Common myeloid progenitor, CD34-positive (primary cell): ENCODE results near the gene MAPT.
"Not testable (repeated sequence)": the region's sequence is repeated elsewhere in the genome, so short reads cannot be mapped to it uniquely, and the experiment has no call there.

ENCODE experiments used
- CTCF ChIA-PET: fragments of 350-600 bp; sonication (Branson Sonifier 250); formaldehyde crosslinking; loops from one replicate; lab custom pipeline; 2021; ENCODE audit warnings: antibody characterized with exemption; lab: Charles Lee
- POLR2A ChIA-PET: fragments of 350-600 bp; sonication (Branson Sonifier 250); formaldehyde crosslinking; loops from one replicate; lab custom pipeline; 2021; ENCODE audit warnings: antibody characterized with exemption; lab: Charles Lee
- DNase-seq, 3 donors: peaks; one replicate each; pipeline versions ENCODE4 v3.0.0 to v3.0.0-alpha.2; 2013
- H3K27ac ChIP-seq, 2 experiments: 1 replicate in 1 of 2; 2 replicates in 1 of 2; pipeline ENCODE4 v1.7.0; 2013; ENCODE audit warnings: inconsistent platforms in 2 of 2, low read length in 2 of 2, mild to moderate bottlenecking in 2 of 2, low read depth in 1 of 2, moderate library complexity in 1 of 2; ENCODE audit not compliant: severe bottlenecking in 2 of 2, insufficient read depth in 1 of 2, poor library complexity in 1 of 2
- H3K27me3 ChIP-seq, 5 experiments: replicated peaks in 2 of 5; 1 replicate in 3 of 5; 2 replicates in 2 of 5; pipeline versions ENCODE4 v1.6.1 to v1.7.0; 2013; ENCODE audit warnings: low read length in 4 of 5, mild to moderate bottlenecking in 2 of 5, moderate library complexity in 2 of 5, inconsistent platforms in 1 of 5; ENCODE audit not compliant: insufficient read depth in 5 of 5, control insufficient read depth in 4 of 5
- H3K36me3 ChIP-seq, 4 experiments: 1 replicate in 2 of 4; 2 replicates in 2 of 4; pipeline versions ENCODE4 v1.6.1 to v1.7.0; 2013; ENCODE audit warnings: low read length in 3 of 4, control low read depth in 1 of 4, mild to moderate bottlenecking in 1 of 4; ENCODE audit not compliant: control insufficient read depth in 4 of 4, insufficient read depth in 4 of 4
- H3K4me1 ChIP-seq, 4 experiments: 1 replicate in 3 of 4; 2 replicates in 1 of 4; pipeline versions ENCODE4 v1.6.1 to v1.7.1; 2013; ENCODE audit warnings: low read length in 3 of 4, mild to moderate bottlenecking in 3 of 4, control low read depth in 1 of 4, inconsistent platforms in 1 of 4, moderate library complexity in 1 of 4; ENCODE audit not compliant: control insufficient read depth in 4 of 4, insufficient read depth in 4 of 4; ENCODE audit errors: control extremely low read depth in 1 of 4
- H3K4me3 ChIP-seq, 7 experiments: 1 replicate in 4 of 7; 2 replicates in 3 of 7; pipeline versions ENCODE4 v1.5.1 to v1.7.0; 2013; ENCODE audit warnings: mild to moderate bottlenecking in 7 of 7, low read length in 6 of 7, moderate library complexity in 6 of 7, inconsistent platforms in 2 of 7, low read depth in 2 of 7, control low read depth in 1 of 7; ENCODE audit not compliant: insufficient read depth in 4 of 7, control insufficient read depth in 1 of 7; ENCODE audit errors: extremely low read depth in 1 of 7
- H3K9me3 ChIP-seq, 5 experiments: 1 replicate in 4 of 5; 2 replicates in 1 of 5; pipeline versions ENCODE4 v1.6.1 to v1.7.1; 2013; ENCODE audit warnings: low read length in 4 of 5, mild to moderate bottlenecking in 2 of 5, inconsistent platforms in 1 of 5, low read depth in 1 of 5, moderate library complexity in 1 of 5; ENCODE audit not compliant: control insufficient read depth in 4 of 5, insufficient read depth in 2 of 5; ENCODE audit errors: control extremely low read depth in 1 of 5
- WGBS: methylation state at CpG from one replicate; pipeline ENCODE4 v1.1.5; 2013; ENCODE audit not compliant: insufficient coverage; 5-methylcytosine and 5-hydroxymethylcytosine counted together

Gene MAPT

GRCh38 chr17:45913030-45913429, 18.7 kb downstream of the MAPT start:
- DNase-seq, H3K4me1 ChIP-seq, H3K4me3 ChIP-seq, CTCF ChIA-PET, POLR2A ChIA-PET, H3K27ac ChIP-seq, H3K9me3 ChIP-seq, H3K27me3 ChIP-seq, H3K36me3 ChIP-seq: not testable (repeated sequence)
- WGBS = 88% methylated on average over 3 of the region's 5 CpGs

GRCh38 chr17:45914047-45914717, 19.8 kb downstream of the MAPT start:
- Histone ChIP-seq H3K36me3 (no peaks in the 10 kb centered on the region), H3K9me3 (peaks cover 0 to 6% (median 3%) of the 10 kb centered on the region in 5 experiments), H3K27me3 (peaks cover 0 to 4% (median 0%) of the 10 kb centered on the region in 5 experiments), H3K27ac (no peak overlapping the region), H3K4me1 (no peaks in the 10 kb centered on the region), H3K4me3 (no peak overlapping the region)
- ChIA-PET POLR2A (no interaction called here), CTCF (no interaction called here)
- DNase-seq = no peak
- 88% methylated on average over 9 of the region's 10 CpGs for WGBS

- H3K4me1 ChIP-seq = no peaks in the 10 kb centered on the region
- peaks cover 0 to 2% (median 0%) of the 10 kb centered on the region in 5 experiments for H3K27me3 ChIP-seq
- no peak overlapping the region for H3K27ac ChIP-seq
- H3K4me3 ChIP-seq = no peak overlapping the region
- no peaks in the 10 kb centered on the region for H3K36me3 ChIP-seq
- no peak for DNase-seq
- peaks cover 0 to 6% (median 3%) of the 10 kb centered on the region in 5 experiments for H3K9me3 ChIP-seq
- CTCF ChIA-PET = no interaction called here
- POLR2A ChIA-PET = no interaction called here
- 83% methylated on average over 3 of the region's 4 CpGs for WGBS
Measured at GRCh38 chr17:45915263-45915662, 20.9 kb downstream of the MAPT start.

GRCh38 chr17:45917081-45917480, 22.7 kb downstream of the MAPT start:
- Histone ChIP-seq H3K27me3 (peaks cover 0 to 2% (median 2%) of the 10 kb centered on the region in 5 experiments), H3K36me3 (no peaks in the 10 kb centered on the region), H3K9me3 (peaks cover 0 to 6% (median 3%) of the 10 kb centered on the region in 5 experiments), H3K4me1 (no peaks in the 10 kb centered on the region), H3K27ac (no peak overlapping the region), H3K4me3 (no peak overlapping the region)
- CTCF ChIA-PET = no interaction called here
- WGBS = 78% methylated on average over 7 of the region's 7 CpGs
- DNase-seq = no peak
- POLR2A ChIA-PET = no interaction called here

GRCh38 chr17:45918241-45918745, 23.9 kb downstream of the MAPT start:
- no peak overlapping the region for H3K4me3 ChIP-seq
- H3K4me1 ChIP-seq = no peaks in the 10 kb centered on the region
- peaks cover 0 to 2% (median 0%) of the 10 kb centered on the region in 5 experiments for H3K9me3 ChIP-seq
- no peak for DNase-seq
- 100% methylated on average over 1 of the region's 2 CpGs for WGBS
- peaks cover 0 to 2% (median 2%) of the 10 kb centered on the region in 5 experiments for H3K27me3 ChIP-seq
- ChIA-PET POLR2A (interaction anchor here (0.6 kb wide), 1 partner anchor 115 kb away, joined by 3 read pairs; no protein-coding TSS in a partner anchor), CTCF (interaction anchor here (0.6 kb wide), 1 partner anchor 25 kb away, joined by 3 read pairs; no protein-coding TSS in a partner anchor)
- H3K27ac ChIP-seq = no peak overlapping the region
- no peaks in the 10 kb centered on the region for H3K36me3 ChIP-seq

- H3K36me3 ChIP-seq = no peaks in the 10 kb centered on the region
- H3K9me3 ChIP-seq = no peaks in the 10 kb centered on the region
- no peak overlapping the region for H3K4me3 ChIP-seq
- 98% methylated on average over 8 of the region's 15 CpGs for WGBS
- POLR2A ChIA-PET = no interaction called here
- CTCF ChIA-PET = no interaction called here
- no peak for DNase-seq
- no peak overlapping the region for H3K27ac ChIP-seq
- H3K4me1 ChIP-seq = no peaks in the 10 kb centered on the region
- H3K27me3 ChIP-seq = peaks cover 0 to 2% (median under 1%) of the 10 kb centered on the region in 5 experiments
Measured at GRCh38 chr17:45919136-45919535, 24.8 kb downstream of the MAPT start.

GRCh38 chr17:45920083-45920482, 25.7 kb downstream of the MAPT start:
- Histone ChIP-seq H3K4me3 (no peak overlapping the region), H3K4me1 (no peaks in the 10 kb centered on the region), H3K36me3 (no peaks in the 10 kb centered on the region), H3K9me3 (no peaks in the 10 kb centered on the region), H3K27ac (no peak overlapping the region), H3K27me3 (peaks cover 0 to 4% (median 0%) of the 10 kb centered on the region in 5 experiments)
- CTCF ChIA-PET = no interaction called here
- WGBS = 91% methylated on average over 5 of the region's 9 CpGs
- POLR2A ChIA-PET = no interaction called here
- no peak for DNase-seq
